ENCODE measurements around the gene MYCBP.

The MYCBP gene

GRCh38 chr1:38865112-38865715 is 7.9 kb downstream of the MYCBP start:
- peaks cover 25% of the 10 kb centered on the region for H3K4me1 Mint-ChIP-seq
- peaks cover 16% of the 10 kb centered on the region for H3K36me3 Mint-ChIP-seq (ENCODE audit: low read depth)

GRCh38 chr1:38860454-38860795 is 12.7 kb downstream of the MYCBP start:
- Mint-ChIP-seq H3K4me3 (peak overlapping the region; percentile 91 to 97 (median 95)), H3K36me3 (ENCODE audit: low read depth) (peaks cover 22% of the 10 kb centered on the region), H3K9me3 (no peaks in the 10 kb centered on the region), H3K4me1 (peaks cover 34% of the 10 kb centered on the region), H3K27ac (peak overlapping the region; percentile 54 to 89 (median 65)), H3K27me3 (ENCODE audit: low read depth) (no peaks in the 10 kb centered on the region)
- no peak for TF ChIP-seq CTCF (IDR thresholded peaks at IDR 0.05; ENCODE audit: unreplicated experiment in 3 of 3)

More at GRCh38 chr1:38865112-38865715, 7.9 kb downstream of the MYCBP start:
- Mint-ChIP-seq H3K4me3 (no peak overlapping the region), H3K9me3 (no peaks in the 10 kb centered on the region), H3K27ac (no peak overlapping the region), H3K27me3 (ENCODE audit: low read depth) (no peaks in the 10 kb centered on the region)
- TF ChIP-seq CTCF (IDR thresholded peaks at IDR 0.05; ENCODE audit: unreplicated experiment in 3 of 3), result no peak

- peak within 1 kb of the TSS; percentile 54 to 89 (median 65) for H3K27ac Mint-ChIP-seq
- no peak for TF ChIP-seq CTCF (IDR thresholded peaks at IDR 0.05; ENCODE audit: unreplicated experiment in 3 of 3)
- H3K36me3 Mint-ChIP-seq (ENCODE audit: low read depth), result peaks cover 28% of the 10 kb centered on the region
- no peaks in the 10 kb centered on the region for H3K27me3 Mint-ChIP-seq (ENCODE audit: low read depth)
- H3K4me3 Mint-ChIP-seq, result peak within 1 kb of the TSS; percentile 91 to 97 (median 95)
- H3K9me3 Mint-ChIP-seq, result no peaks in the 10 kb centered on the region
- H3K4me1 Mint-ChIP-seq, result peaks cover 34% of the 10 kb centered on the region
These were observed 13.3 kb downstream of the MYCBP start, which contains the start of gene RRAGC for GRCh38 chr1:38859561-38860453. Gene RRAGC (minus strand): TSS chr1:38859772. CDS start chr1:38859646, 126 bp downstream.

GRCh38 chr1:38858833-38859560 is 14.2 kb downstream of the MYCBP start:
- H3K27me3 Mint-ChIP-seq (ENCODE audit: low read depth), result no peaks in the 10 kb centered on the region
- no peak for TF ChIP-seq CTCF (IDR thresholded peaks at IDR 0.05; ENCODE audit: unreplicated experiment in 3 of 3)

GRCh38 chr1:38852780-38853179 is 20.4 kb downstream of the MYCBP start:
- no peaks in the 10 kb centered on the region for H3K27me3 Mint-ChIP-seq (ENCODE audit: low read depth)
- H3K27ac Mint-ChIP-seq, result no peak overlapping the region
- peaks cover 56% of the 10 kb centered on the region for H3K36me3 Mint-ChIP-seq (ENCODE audit: low read depth)
- TF ChIP-seq CTCF (IDR thresholded peaks at IDR 0.05; ENCODE audit: unreplicated experiment in 3 of 3), result no peak
- no peaks in the 10 kb centered on the region for H3K9me3 Mint-ChIP-seq
- peaks cover 5% of the 10 kb centered on the region for H3K4me1 Mint-ChIP-seq
- H3K4me3 Mint-ChIP-seq, result no peak overlapping the region

More at GRCh38 chr1:38858833-38859560, 14.2 kb downstream of the MYCBP start:
- peaks cover 34% of the 10 kb centered on the region for H3K4me1 Mint-ChIP-seq
- no peaks in the 10 kb centered on the region for H3K9me3 Mint-ChIP-seq
- peaks cover 33% of the 10 kb centered on the region for H3K36me3 Mint-ChIP-seq (ENCODE audit: low read depth)
- peak overlapping the region in 2 of 3 experiments; percentile 62 to 65 for H3K27ac Mint-ChIP-seq
- H3K4me3 Mint-ChIP-seq, result peak overlapping the region; percentile 91 to 97 (median 95)

Data from nephron (organoid).